NT2/D1 (cell line): ENCODE results near the gene WDR47.
"Not testable (repeated sequence)": the region's sequence is repeated elsewhere in the genome, so short reads cannot be mapped to it uniquely, and the experiment has no call there.

Source experiments
- DNase-seq: peaks from one replicate; pipeline ENCODE4 v3.0.0-alpha.2; 2011; ENCODE audit warnings: low read depth, low spot score
- H3K27me3 ChIP-seq: 2 replicates; pipeline ENCODE4 v1.6.0; 2011; ENCODE audit warnings: mild to moderate bottlenecking; ENCODE audit not compliant: insufficient read length, insufficient read depth
- H3K36me3 ChIP-seq: 2 replicates; pipeline ENCODE4 v1.6.1; 2011; ENCODE audit warnings: mild to moderate bottlenecking, low read length, mixed read lengths; ENCODE audit not compliant: insufficient read depth, insufficient read length
- H3K4me1 ChIP-seq: 2 replicates; pipeline ENCODE4 v1.5.1; 2011; ENCODE audit not compliant: insufficient read depth, insufficient read length
- H3K4me3 ChIP-seq: 2 replicates; pipeline ENCODE4 v1.5.1; 2011; ENCODE audit warnings: low read depth; ENCODE audit not compliant: insufficient read length
- H3K9ac ChIP-seq: 2 replicates; pipeline ENCODE4 v1.6.0; 2011; ENCODE audit warnings: low read depth; ENCODE audit not compliant: insufficient read length
- H3K9me3 ChIP-seq: 2 replicates; pipeline ENCODE4 v1.5.1; 2011; ENCODE audit warnings: mild to moderate bottlenecking, low read length; ENCODE audit not compliant: insufficient read depth
- SUZ12 ChIP-seq: IDR thresholded peaks from 2 replicates; pipeline ENCODE4 v1.6.1; 2011; ENCODE audit not compliant: insufficient read length, insufficient read depth; ENCODE audit errors: extremely low read depth
- YY1 ChIP-seq: IDR thresholded peaks from 2 replicates; pipeline ENCODE4 v1.6.1; 2011; ENCODE audit not compliant: insufficient read length, insufficient read depth
- ZNF274 ChIP-seq: IDR thresholded peaks from 2 replicates; pipeline ENCODE4 v1.6.1; 2011; ENCODE audit warnings: mild to moderate bottlenecking, low read depth, low read length

Gene WDR47

GRCh38 chr1:109048335-109048734 lies 6.4 kb upstream of the WDR47 start:
- Histone ChIP-seq H3K9ac (no peak overlapping the region), H3K27me3 (no peaks in the 10 kb centered on the region), H3K4me1 (no peaks in the 10 kb centered on the region), H3K4me3 (no peak overlapping the region), H3K9me3 (peaks cover 11% of the 10 kb centered on the region), H3K36me3 (no peaks in the 10 kb centered on the region)
- TF ChIP-seq YY1 (no peak), SUZ12 (no peak), ZNF274 (no peak)
- DNase-seq, result no peak

- TF ChIP-seq YY1 (no peak), ZNF274 (no peak), SUZ12 (no peak)
- Histone ChIP-seq H3K9me3 (peaks cover 7% of the 10 kb centered on the region), H3K4me3 (no peak overlapping the region), H3K36me3 (no peaks in the 10 kb centered on the region), H3K27me3 (peaks cover 3% of the 10 kb centered on the region), H3K9ac (no peak overlapping the region), H3K4me1 (no peaks in the 10 kb centered on the region)
- DNase-seq, result no peak
Measured at GRCh38 chr1:109047339-109047738, 5.4 kb upstream of the WDR47 start.

- H3K9me3 ChIP-seq, result peaks cover under 1% of the 10 kb centered on the region; the same call in 1 of the 2 replicates
- no peak for TF ChIP-seq SUZ12
- no peak for TF ChIP-seq YY1
- no peak for TF ChIP-seq ZNF274
- H3K4me1 ChIP-seq, result no peaks in the 10 kb centered on the region
- no peak overlapping the region for H3K4me3 ChIP-seq
- no peak overlapping the region for H3K9ac ChIP-seq
- DNase-seq, result no peak
- H3K36me3 ChIP-seq, result no peaks in the 10 kb centered on the region
- peaks cover 3% of the 10 kb centered on the region for H3K27me3 ChIP-seq
Measured at GRCh38 chr1:109046671-109047070, 4.8 kb upstream of the WDR47 start.

- H3K27me3 ChIP-seq, result peaks cover 3% of the 10 kb centered on the region
- no peaks in the 10 kb centered on the region for H3K9me3 ChIP-seq
- no peaks in the 10 kb centered on the region for H3K36me3 ChIP-seq
- H3K4me1 ChIP-seq, result no peaks in the 10 kb centered on the region
- H3K4me3 ChIP-seq, result no peak overlapping the region
- no peak for TF ChIP-seq ZNF274
- no peak for TF ChIP-seq YY1
- no peak for TF ChIP-seq SUZ12
- no peak for DNase-seq
- no peak overlapping the region for H3K9ac ChIP-seq
Measured at GRCh38 chr1:109045595-109045994, 3.7 kb upstream of the WDR47 start.

GRCh38 chr1:109040989-109041620 lies 797 bp downstream of the WDR47 start:
- no peaks in the 10 kb centered on the region for H3K36me3 ChIP-seq
- H3K27me3 ChIP-seq, result peaks cover 3% of the 10 kb centered on the region
- H3K9ac ChIP-seq, result peak overlapping the region; percentile 89
- TF ChIP-seq YY1, result no peak
- TF ChIP-seq ZNF274, result no peak
- TF ChIP-seq SUZ12, result no peak
- H3K4me1 ChIP-seq, result no peaks in the 10 kb centered on the region
- no peak for DNase-seq
- no peaks in the 10 kb centered on the region for H3K9me3 ChIP-seq
- peak overlapping the region; percentile 96 for H3K4me3 ChIP-seq

GRCh38 chr1:109040627-109040988 lies 1.3 kb downstream of the WDR47 start:
- Histone ChIP-seq H3K4me3 (peak overlapping the region; percentile 96), H3K4me1 (no peaks in the 10 kb centered on the region), H3K36me3 (no peaks in the 10 kb centered on the region), H3K9me3 (no peaks in the 10 kb centered on the region), H3K9ac (peak overlapping the region; percentile 65), H3K27me3 (peaks cover 3% of the 10 kb centered on the region)
- TF ChIP-seq SUZ12, result no peak
- no peak for TF ChIP-seq YY1
- no peak for TF ChIP-seq ZNF274
- DNase-seq, result no peak

GRCh38 chr1:109034382-109034781 lies 7.5 kb downstream of the WDR47 start:
- peaks cover 3% of the 10 kb centered on the region for H3K4me1 ChIP-seq
- H3K36me3 ChIP-seq, result no peaks in the 10 kb centered on the region
- H3K4me3 ChIP-seq, result no peak overlapping the region
- TF ChIP-seq YY1 (no peak), ZNF274 (no peak), SUZ12 (no peak)
- no peaks in the 10 kb centered on the region for H3K9me3 ChIP-seq
- H3K9ac ChIP-seq, result peak overlapping the region; percentile 42
- no peak for DNase-seq
- H3K27me3 ChIP-seq, result no peaks in the 10 kb centered on the region

- not testable (repeated sequence) for H3K4me1 ChIP-seq, H3K27me3 ChIP-seq, H3K9ac ChIP-seq, H3K4me3 ChIP-seq, DNase-seq, H3K9me3 ChIP-seq, H3K36me3 ChIP-seq
Measured at GRCh38 chr1:109029493-109029892, 12.4 kb downstream of the WDR47 start.
